Measurements from ENCODE around the gene RDH5. TPM values are rescaled to one million over a fixed set of nuclear protein-coding genes. Genes with fewer than 3 reads are reported as not detected.
A peak's percentile ranks its signal among the peaks of the same experiment; 100 is the strongest.

Gene RDH5
- total and polyA plus RNA-seq, 8 donors, result 1.3 to 12.6 (median 3.4) TPM

DNA sequence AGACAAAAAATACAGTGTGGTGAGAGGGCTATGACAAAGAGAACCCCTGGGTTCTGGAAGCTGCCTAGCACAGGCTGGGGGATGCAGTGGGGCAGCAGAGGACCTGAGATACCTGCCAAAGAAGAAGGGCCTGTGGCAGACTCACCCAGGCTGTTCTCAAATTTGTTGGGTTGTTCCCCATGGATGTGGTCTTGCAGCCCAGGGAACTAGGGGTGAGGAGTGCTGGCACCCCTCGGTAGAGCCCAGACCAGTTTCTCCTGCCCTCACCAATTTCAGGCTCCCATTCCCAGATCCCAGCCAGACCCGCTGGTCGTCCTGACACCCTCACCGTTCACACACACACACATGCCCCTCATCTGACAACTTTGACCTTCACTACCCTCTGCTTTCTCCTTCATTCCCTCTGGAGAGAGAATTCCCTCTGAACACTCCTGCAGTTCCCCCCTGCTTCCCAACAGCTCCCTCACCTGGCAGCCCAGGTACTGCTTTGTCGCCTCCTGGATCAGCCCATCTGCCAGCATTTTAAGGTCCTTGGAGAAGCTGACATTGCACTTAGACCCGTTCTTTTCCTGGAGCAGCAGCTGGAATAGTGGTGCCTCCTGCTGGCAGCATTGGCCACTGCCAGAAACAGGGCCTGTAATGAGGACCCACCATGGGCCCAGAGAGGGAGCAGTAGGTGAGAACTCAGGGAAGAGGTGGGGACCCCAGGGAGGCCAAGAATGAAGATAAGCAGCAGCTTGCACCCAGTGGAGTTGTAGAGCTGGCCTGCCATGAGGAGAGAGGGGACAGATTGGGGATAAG is 16.8 kb downstream of the RDH5 start:
- peaks cover 0 to 4% (median 0%) of the 10 kb centered on the region in 3 donors for H3K4me1 ChIP-seq
- H3K4me3 ChIP-seq, result no peak overlapping the region
- TF ChIP-seq, protein P1, sequence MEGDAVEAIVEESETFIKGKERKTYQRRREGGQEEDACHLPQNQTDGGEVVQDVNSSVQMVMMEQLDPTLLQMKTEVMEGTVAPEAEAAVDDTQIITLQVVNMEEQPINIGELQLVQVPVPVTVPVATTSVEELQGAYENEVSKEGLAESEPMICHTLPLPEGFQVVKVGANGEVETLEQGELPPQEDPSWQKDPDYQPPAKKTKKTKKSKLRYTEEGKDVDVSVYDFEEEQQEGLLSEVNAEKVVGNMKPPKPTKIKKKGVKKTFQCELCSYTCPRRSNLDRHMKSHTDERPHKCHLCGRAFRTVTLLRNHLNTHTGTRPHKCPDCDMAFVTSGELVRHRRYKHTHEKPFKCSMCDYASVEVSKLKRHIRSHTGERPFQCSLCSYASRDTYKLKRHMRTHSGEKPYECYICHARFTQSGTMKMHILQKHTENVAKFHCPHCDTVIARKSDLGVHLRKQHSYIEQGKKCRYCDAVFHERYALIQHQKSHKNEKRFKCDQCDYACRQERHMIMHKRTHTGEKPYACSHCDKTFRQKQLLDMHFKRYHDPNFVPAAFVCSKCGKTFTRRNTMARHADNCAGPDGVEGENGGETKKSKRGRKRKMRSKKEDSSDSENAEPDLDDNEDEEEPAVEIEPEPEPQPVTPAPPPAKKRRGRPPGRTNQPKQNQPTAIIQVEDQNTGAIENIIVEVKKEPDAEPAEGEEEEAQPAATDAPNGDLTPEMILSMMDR (IDR thresholded peaks at IDR 0.05), result peak; percentile 67 to 76 (median 74)
- no peak for FAIRE-seq
- H3K27ac ChIP-seq, result no peak overlapping the region
- intact Hi-C loops (cut with DNase I), result loop anchor here in 2 of 3 donors (5.0 to 10.0 kb wide), 2 partner anchors 205 to 298 kb away; no protein-coding TSS in a partner anchor
- 17 to 18% methylated on average over 6 of the region's 6 CpGs for WGBS, 2 donors
- no peaks in the 10 kb centered on the region for H3K36me3 ChIP-seq
- ATAC-seq, result peak; percentile 82 to 86 (median 84)
- H3K9me3 ChIP-seq, result no peaks in the 10 kb centered on the region
- DNase-seq, result peak; percentile 81 to 89 (median 84)
- H3K27me3 ChIP-seq, result no peaks in the 10 kb centered on the region

DNA sequence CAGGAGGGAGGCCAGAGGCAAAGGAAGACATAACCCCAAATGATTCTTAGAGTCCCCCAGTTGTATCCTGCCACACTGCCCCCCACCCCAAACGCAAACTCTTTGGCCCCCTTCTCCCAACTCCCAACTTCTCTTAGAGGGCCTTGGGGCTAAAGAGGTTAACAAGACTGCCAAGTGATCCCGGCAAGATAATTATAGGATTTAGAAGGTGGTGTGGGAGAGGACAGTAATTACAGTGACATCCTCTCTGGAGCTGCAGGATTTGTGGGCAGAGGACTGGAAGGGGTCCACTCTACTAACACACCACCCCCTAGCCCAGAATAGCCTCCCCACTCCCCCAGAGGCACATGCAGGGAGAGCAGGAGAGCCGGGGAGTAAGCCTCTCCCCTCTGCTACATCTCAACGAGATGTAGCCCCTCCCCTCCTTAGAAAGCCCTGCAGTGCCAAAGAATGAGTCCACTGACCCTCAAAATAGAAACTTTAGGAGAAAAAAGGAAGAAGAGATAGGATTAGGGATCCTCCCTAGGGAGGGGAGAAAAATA is 17.5 kb downstream of the RDH5 start:
- H3K36me3 ChIP-seq, result no peaks in the 10 kb centered on the region
- FAIRE-seq (no peak), DNase-seq (peak in 1 of 6 donors; percentile 20), ATAC-seq (peak in 2 of 4 donors; percentile 1 to 4)
- H3K27ac ChIP-seq, result peak overlapping the region; percentile 26 to 78 (median 52)
- H3K9me3 ChIP-seq, result no peaks in the 10 kb centered on the region
- intact Hi-C loops (cut with DNase I), result loop anchor here in 2 of 3 donors (5.0 to 10.0 kb wide), 2 partner anchors 205 to 297 kb away; no protein-coding TSS in a partner anchor
- whole genome bisulfite sequencing, 2 donors, result 11 to 12% methylated on average over 4 of the region's 4 CpGs
- H3K4me1 ChIP-seq, result peaks cover 0 to 4% (median 0%) of the 10 kb centered on the region in 3 donors
- no peaks in the 10 kb centered on the region for H3K27me3 ChIP-seq
- peak overlapping the region in 1 of 4 donors; percentile 45 for H3K4me3 ChIP-seq
- TF ChIP-seq, protein P1 (IDR thresholded peaks at IDR 0.05), result no peak

GRCh38 chr12:55738123-55739024 is 18.2 kb downstream of the RDH5 start:
- H3K36me3 ChIP-seq, result no peaks in the 10 kb centered on the region
- 4 to 5% methylated on average over 14 of the region's 14 CpGs for WGBS, 2 donors
- intact Hi-C loops (cut with DNase I), result loop anchor here in 2 of 3 donors (5.0 to 10.0 kb wide), 2 partner anchors 204 to 296 kb away; no protein-coding TSS in a partner anchor
- peak overlapping the region; percentile 10 to 45 (median 28) for H3K4me3 ChIP-seq
- DNase-seq, result peak; percentile 63 to 82 (median 80)
- H3K4me1 ChIP-seq, result peaks cover 0 to 4% (median 0%) of the 10 kb centered on the region in 3 donors
- no peaks in the 10 kb centered on the region for H3K9me3 ChIP-seq
- H3K27me3 ChIP-seq, result no peaks in the 10 kb centered on the region
- TF ChIP-seq, protein P1 (IDR thresholded peaks at IDR 0.05), result peak; percentile 61 to 79 (median 76)
- peak; percentile 64 to 85 (median 78) for ATAC-seq
- peak overlapping the region; percentile 26 to 78 (median 52) for H3K27ac ChIP-seq
- FAIRE-seq, result peak; percentile 64

- H3K27ac ChIP-seq, result no peak overlapping the region
- no peak for FAIRE-seq
- intact Hi-C loops (cut with DNase I), result loop anchor here in 2 of 3 donors (5.0 to 10.0 kb wide), 2 partner anchors 203 to 296 kb away; no protein-coding TSS in a partner anchor
- no peaks in the 10 kb centered on the region for H3K9me3 ChIP-seq
- no peak for ATAC-seq
- DNase-seq, result no peak
- TF ChIP-seq, protein P1 (IDR thresholded peaks at IDR 0.05), result peak in 1 of 4 donors; percentile 10
- H3K4me1 ChIP-seq, result peaks cover 0 to 8% (median 0%) of the 10 kb centered on the region in 3 donors
- WGBS, 2 donors, result 57 to 66% methylated on average over 2 of the region's 2 CpGs
- peak overlapping the region in 1 of 4 donors; percentile 45 for H3K4me3 ChIP-seq
- H3K36me3 ChIP-seq, result no peaks in the 10 kb centered on the region
- no peaks in the 10 kb centered on the region for H3K27me3 ChIP-seq
Observed at GRCh38 chr12:55739025-55739378, 18.8 kb downstream of the RDH5 start.

Measured in pancreas (tissue), 10 donors.